ENCODE data around the gene DHDH.

Gene DHDH

DNA sequence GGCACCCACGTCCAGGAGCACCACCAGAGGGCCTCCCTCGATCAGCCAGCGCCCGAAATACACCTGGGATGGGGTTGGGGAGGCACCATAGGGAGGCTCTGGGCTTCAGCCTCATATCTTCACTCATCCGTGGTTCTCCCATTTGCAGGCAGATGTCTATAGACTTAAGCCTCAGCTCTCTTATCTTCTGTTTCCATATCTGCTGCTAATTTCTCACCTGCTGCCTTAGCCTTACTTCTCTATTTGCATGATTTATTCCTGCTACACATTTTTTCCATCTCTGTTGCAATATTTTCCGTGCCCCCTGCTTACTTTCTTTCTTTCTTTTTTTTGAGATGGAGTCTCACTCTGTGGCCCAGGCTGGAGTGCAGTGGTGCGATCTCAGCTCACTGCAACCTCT lies 53.8 kb downstream of the DHDH start:
- Histone ChIP-seq H3K4me1 (ENCODE audit: control insufficient read depth, insufficient read depth, low read length) (peaks cover 7% of the 10 kb centered on the region; the same call in 1 of the 2 replicates), H3K9me3 (ENCODE audit: control insufficient read depth, insufficient read depth, low read length) (no peaks in the 10 kb centered on the region), H3K4me3 (ENCODE audit: low read depth, low read length) (no peak overlapping the region), H3K9ac (ENCODE audit: low read depth, low read length) (no peak overlapping the region), H3K27me3 (ENCODE audit: control insufficient read depth, insufficient read depth, low read length) (no peaks in the 10 kb centered on the region), H3K27ac (ENCODE audit: low read depth, low read length) (no peak overlapping the region), H3K36me3 (ENCODE audit: control insufficient read depth, insufficient read depth, low read length) (peaks cover 52% of the 10 kb centered on the region)

DNA sequence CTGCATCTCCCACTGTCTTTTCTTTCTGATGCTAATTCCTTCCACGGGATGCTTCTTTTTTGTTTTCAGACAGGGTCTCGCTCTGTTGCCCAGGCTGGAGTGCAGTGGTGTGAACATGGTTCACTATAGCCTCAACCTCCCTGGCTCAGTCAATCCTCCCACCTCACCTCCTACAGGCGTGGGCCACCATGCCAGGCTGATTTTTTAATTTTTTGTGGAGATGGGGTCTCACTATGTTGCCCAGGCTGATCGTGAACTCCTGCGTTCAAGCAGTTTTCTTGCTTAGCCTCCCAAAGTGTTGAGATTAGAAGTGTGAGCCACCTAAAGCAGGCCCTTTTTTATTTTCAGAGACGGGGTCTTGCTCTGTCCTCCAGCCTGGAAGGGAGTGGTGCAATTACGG lies 54.8 kb downstream of the DHDH start:
- Histone ChIP-seq H3K4me3 (ENCODE audit: low read depth, low read length) (no peak overlapping the region), H3K36me3 (ENCODE audit: control insufficient read depth, insufficient read depth, low read length) (peaks cover 49% of the 10 kb centered on the region), H3K4me1 (ENCODE audit: control insufficient read depth, insufficient read depth, low read length) (peaks cover 7% of the 10 kb centered on the region; the same call in 1 of the 2 replicates), H3K9me3 (ENCODE audit: control insufficient read depth, insufficient read depth, low read length) (no peaks in the 10 kb centered on the region), H3K27ac (ENCODE audit: low read depth, low read length) (no peak overlapping the region), H3K9ac (ENCODE audit: low read depth, low read length) (no peak overlapping the region), H3K27me3 (ENCODE audit: control insufficient read depth, insufficient read depth, low read length) (no peaks in the 10 kb centered on the region)

DNA sequence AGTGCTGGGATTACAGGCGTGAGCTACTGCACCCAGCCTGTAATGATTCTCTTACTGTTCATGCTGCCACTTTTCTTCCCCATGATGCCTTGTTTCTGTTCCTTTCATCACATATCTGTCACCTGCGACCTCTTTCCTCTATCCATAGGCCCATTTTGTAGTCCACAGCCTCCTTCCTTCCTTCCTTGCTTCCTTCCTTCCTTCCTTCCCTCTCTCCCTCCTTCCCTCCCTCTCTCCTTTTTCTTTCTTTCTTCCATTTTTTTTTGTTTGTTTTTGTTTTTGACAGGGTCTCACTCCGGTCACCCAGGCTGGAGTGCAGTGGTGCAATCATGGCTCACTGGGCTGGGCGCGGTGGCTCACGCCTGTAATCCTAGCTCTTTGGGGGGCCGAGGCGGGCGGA lies 55.4 kb downstream of the DHDH start:
- peaks cover 49% of the 10 kb centered on the region for H3K36me3 ChIP-seq (ENCODE audit: control insufficient read depth, insufficient read depth, low read length)
- no peak overlapping the region for H3K9ac ChIP-seq (ENCODE audit: low read depth, low read length)
- H3K4me3 ChIP-seq (ENCODE audit: low read depth, low read length) = no peak overlapping the region
- H3K27me3 ChIP-seq (ENCODE audit: control insufficient read depth, insufficient read depth, low read length) = no peaks in the 10 kb centered on the region
- peaks cover 7% of the 10 kb centered on the region; the same call in 1 of the 2 replicates for H3K4me1 ChIP-seq (ENCODE audit: control insufficient read depth, insufficient read depth, low read length)
- no peak overlapping the region for H3K27ac ChIP-seq (ENCODE audit: low read depth, low read length)
- no peaks in the 10 kb centered on the region for H3K9me3 ChIP-seq (ENCODE audit: control insufficient read depth, insufficient read depth, low read length)

DNA sequence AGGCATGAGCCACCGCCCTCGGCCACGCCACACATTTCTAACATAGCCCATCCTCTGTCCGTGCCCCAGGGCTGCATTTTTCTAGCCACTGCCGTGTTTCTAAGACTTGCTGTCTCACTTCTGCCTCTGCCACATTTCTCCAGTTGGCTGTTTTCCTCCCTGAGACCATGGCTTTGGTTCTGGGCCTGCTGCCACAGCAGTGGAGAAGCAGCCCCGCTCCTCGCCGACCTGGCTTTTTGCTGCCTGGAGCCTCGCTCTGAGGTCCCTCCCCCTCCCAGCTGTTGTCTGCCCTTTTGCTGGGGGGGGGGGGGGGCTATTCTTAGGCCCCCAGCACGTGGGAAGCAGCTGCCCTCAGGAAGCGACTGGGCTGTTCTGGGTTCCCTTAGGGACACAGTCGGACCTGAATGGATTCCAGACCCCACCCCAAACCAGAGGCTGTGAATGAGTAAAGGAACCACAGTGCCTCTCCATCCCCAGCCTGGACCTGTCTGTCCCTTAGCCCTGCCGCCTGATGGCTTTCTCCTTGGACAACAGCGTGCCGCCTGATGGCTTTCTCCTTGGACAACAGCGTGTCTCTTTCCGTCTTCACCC lies 56.3 kb downstream of the DHDH start:
- Histone ChIP-seq H3K36me3 (ENCODE audit: control insufficient read depth, insufficient read depth, low read length) (peaks cover 48% of the 10 kb centered on the region), H3K27ac (ENCODE audit: low read depth, low read length) (no peak overlapping the region), H3K4me3 (ENCODE audit: low read depth, low read length) (no peak overlapping the region), H3K27me3 (ENCODE audit: control insufficient read depth, insufficient read depth, low read length) (no peaks in the 10 kb centered on the region), H3K4me1 (ENCODE audit: control insufficient read depth, insufficient read depth, low read length) (peaks cover 7% of the 10 kb centered on the region; the same call in 1 of the 2 replicates), H3K9me3 (ENCODE audit: control insufficient read depth, insufficient read depth, low read length) (no peaks in the 10 kb centered on the region), H3K9ac (ENCODE audit: low read depth, low read length) (no peak overlapping the region)

DNA sequence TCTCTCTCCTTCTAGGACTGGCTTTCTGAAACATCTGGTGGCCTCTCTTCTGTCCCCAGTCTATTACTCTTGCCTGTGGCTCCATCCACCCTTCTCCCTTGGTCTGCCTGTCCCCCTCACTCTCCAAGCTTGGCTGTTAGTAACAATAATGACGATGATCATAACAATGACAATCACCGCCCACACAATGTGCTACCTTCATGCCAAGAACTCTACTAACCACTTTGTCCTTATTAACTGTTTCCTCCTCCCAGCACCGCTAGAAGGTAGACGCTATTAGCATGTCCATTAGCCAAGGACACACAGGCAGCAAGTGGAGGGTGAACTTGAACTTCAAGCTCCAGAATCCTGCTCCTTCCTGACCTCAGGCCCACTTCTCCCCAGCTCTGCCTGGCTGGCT lies 56.9 kb downstream of the DHDH start:
- no peak overlapping the region for H3K4me3 ChIP-seq (ENCODE audit: low read depth, low read length)
- peaks cover 42% of the 10 kb centered on the region for H3K36me3 ChIP-seq (ENCODE audit: control insufficient read depth, insufficient read depth, low read length)
- H3K9ac ChIP-seq (ENCODE audit: low read depth, low read length) = no peak overlapping the region
- H3K9me3 ChIP-seq (ENCODE audit: control insufficient read depth, insufficient read depth, low read length) = no peaks in the 10 kb centered on the region
- no peaks in the 10 kb centered on the region for H3K27me3 ChIP-seq (ENCODE audit: control insufficient read depth, insufficient read depth, low read length)
- H3K4me1 ChIP-seq (ENCODE audit: control insufficient read depth, insufficient read depth, low read length) = peaks cover 7% of the 10 kb centered on the region; the same call in 1 of the 2 replicates
- H3K27ac ChIP-seq (ENCODE audit: low read depth, low read length) = no peak overlapping the region

DNA sequence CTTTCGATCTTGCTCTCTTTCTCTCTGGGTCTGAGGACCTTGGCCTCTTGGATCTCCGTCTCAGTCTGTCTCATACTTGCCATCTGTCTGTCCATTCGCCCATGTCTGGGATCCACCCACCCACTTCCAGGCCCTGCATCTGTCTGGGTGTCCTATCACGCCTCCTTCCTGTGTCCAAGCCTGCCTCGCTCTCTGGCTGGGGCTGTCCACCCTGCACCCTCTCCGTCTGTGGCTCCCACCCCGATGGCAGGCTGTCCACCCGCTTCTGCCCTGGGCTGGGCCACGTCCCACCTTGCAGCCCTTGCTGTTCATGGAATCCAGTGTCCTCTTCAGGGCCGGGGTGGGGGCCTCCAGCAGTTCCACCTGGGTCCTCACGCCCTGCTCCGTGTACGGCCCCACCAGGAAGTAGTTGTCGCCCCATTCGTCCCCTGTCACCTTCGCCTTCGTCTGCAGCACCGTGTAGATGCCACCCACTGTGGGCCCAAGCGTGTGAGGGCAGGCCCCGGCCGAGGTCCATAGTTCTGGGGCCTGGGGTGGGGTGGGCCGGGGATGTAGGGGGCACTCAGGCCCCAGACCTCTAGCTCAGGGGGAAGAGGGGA lies 57.6 kb downstream of the DHDH start:
- H3K36me3 ChIP-seq (ENCODE audit: control insufficient read depth, insufficient read depth, low read length) = peaks cover 35% of the 10 kb centered on the region
- H3K4me3 ChIP-seq (ENCODE audit: low read depth, low read length) = no peak overlapping the region
- no peaks in the 10 kb centered on the region for H3K27me3 ChIP-seq (ENCODE audit: control insufficient read depth, insufficient read depth, low read length)
- no peaks in the 10 kb centered on the region for H3K9me3 ChIP-seq (ENCODE audit: control insufficient read depth, insufficient read depth, low read length)
- H3K27ac ChIP-seq (ENCODE audit: low read depth, low read length) = no peak overlapping the region
- H3K9ac ChIP-seq (ENCODE audit: low read depth, low read length) = no peak overlapping the region
- H3K4me1 ChIP-seq (ENCODE audit: control insufficient read depth, insufficient read depth, low read length) = peaks cover 7% of the 10 kb centered on the region; the same call in 1 of the 2 replicates

DNA sequence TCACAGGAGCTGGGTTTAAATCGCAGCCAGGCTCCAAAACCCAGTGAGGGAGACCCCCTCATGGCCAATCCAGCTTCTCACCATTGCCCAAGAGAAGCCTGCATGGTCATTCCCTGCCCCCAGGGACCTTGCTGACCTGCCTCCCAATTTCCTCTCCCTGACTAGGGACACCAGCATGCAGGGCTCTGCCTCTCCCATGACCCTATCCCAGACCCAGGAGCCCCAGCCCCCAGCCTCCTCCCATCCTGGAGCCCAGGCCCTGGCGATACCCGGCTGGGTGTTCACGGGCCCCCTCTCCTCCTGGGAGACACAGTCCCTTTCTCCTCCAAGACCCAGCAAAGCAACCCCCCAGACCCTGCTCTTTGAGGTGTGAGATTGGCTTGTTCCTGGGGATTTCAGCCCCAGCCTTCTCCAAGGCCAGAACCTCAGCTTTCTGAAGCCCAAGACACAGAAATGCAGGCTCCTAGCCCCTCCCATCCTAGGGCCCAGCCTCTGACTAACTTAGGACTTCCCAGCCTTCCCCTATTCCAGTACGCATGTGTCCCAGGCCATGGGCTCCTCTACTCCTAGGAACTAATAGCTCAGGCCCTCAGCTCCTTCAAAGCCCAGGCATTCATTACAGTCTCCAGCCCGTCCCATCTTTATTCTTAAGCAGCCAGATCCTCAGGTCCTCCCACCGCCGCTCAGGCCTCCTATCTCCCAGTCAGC lies 58.5 kb downstream of the DHDH start:
- peak overlapping the region; percentile 79 for H3K4me3 ChIP-seq (ENCODE audit: low read depth, low read length)
- peak overlapping the region; percentile 33; the same call in 1 of the 2 replicates for H3K9ac ChIP-seq (ENCODE audit: low read depth, low read length)
- peak overlapping the region; percentile 85 for H3K27ac ChIP-seq (ENCODE audit: low read depth, low read length)
- H3K27me3 ChIP-seq (ENCODE audit: control insufficient read depth, insufficient read depth, low read length) = no peaks in the 10 kb centered on the region
- no peaks in the 10 kb centered on the region for H3K9me3 ChIP-seq (ENCODE audit: control insufficient read depth, insufficient read depth, low read length)
- peaks cover 7% of the 10 kb centered on the region; the same call in 1 of the 2 replicates for H3K4me1 ChIP-seq (ENCODE audit: control insufficient read depth, insufficient read depth, low read length)
- peaks cover 26% of the 10 kb centered on the region for H3K36me3 ChIP-seq (ENCODE audit: control insufficient read depth, insufficient read depth, low read length)

DNA sequence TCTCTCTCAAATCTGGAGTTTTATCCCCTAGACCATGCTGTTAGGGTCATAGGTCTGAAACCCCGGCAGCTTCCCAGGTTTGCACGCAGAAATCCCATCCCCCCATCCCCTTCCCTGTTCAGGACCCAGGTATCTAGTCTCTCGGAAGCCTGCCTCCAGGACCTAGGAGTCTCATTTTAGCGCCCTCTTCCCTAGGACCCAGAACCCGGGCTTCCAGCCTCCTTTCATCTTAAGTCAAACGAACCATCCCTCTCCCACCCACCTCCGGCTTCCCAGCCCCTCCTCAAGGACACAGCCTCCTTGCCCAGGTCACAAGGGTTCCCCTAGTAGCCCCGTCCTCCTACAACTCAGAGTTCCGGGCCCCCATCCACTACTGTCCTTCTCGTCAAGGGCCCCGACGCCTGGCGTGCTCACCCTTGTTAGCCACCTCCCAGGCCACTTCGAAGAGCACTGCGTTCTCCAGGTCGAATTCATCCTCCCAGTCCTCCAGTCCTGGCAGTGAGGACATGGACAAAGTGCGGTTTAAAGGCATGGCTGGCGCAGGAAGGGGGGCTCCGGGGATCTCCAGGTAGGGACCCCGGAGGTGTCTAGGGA lies 59.2 kb downstream of the DHDH start:
- Histone ChIP-seq H3K27ac (ENCODE audit: low read depth, low read length) (peak overlapping the region; percentile 85), H3K36me3 (ENCODE audit: control insufficient read depth, insufficient read depth, low read length) (peaks cover 23% of the 10 kb centered on the region), H3K27me3 (ENCODE audit: control insufficient read depth, insufficient read depth, low read length) (no peaks in the 10 kb centered on the region), H3K9ac (ENCODE audit: low read depth, low read length) (peak overlapping the region; percentile 58; the same call in 1 of the 2 replicates), H3K4me3 (ENCODE audit: low read depth, low read length) (peak overlapping the region; percentile 79), H3K9me3 (ENCODE audit: control insufficient read depth, insufficient read depth, low read length) (no peaks in the 10 kb centered on the region), H3K4me1 (ENCODE audit: control insufficient read depth, insufficient read depth, low read length) (peaks cover 7% of the 10 kb centered on the region; the same call in 1 of the 2 replicates)

DNA sequence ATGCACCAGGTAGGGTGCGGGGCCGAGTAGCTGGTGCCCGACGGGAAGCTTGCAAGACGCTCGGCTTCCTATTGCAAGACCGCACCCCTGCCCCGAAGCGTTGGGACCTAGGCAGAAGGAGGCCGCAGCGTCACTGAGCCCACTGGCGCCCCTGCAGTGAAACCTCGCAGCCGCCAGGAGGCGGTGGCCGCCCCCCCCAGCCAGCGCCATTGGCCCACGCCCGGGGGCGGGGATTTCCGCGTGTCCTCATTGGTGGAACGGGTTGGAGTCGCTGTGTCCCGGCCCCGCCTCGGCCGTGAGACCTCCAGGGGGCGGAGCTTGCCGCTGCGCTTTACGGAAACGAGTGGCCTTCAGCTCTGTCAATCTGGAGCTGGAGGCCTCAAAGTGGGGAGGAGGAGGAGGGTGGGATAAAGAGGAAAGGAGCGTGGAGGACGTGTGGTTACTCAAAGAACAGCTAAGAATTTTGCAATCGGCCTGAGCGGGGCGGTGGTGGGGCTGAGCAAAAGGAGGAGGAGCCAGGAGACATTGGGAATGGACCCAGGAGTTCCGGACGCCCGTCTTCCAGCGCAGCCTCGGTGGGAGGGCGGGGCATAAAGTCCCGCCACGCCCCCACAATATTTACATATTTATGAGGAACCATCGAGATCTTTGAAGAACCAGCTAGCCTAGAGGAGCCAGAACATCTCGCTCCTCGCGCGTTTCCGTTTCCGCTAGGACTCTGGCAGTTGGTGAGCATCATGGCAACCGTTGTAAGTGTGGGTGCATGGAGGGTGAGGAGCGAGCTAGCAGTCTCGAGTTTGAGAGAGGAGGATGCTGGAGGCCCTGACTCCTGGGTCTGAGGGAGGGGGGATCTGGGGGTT lies 59.9 kb downstream of the DHDH start, which contains the start of the genes GYS1 and RUVBL2:
TSS of gene GYS1 (minus strand) at position 135 of the 860 bp plus-strand sequence. CDS start 197 bp downstream, outside the sequence.
TSS of gene RUVBL2 (plus strand) at position 713 of the 860 bp plus-strand sequence. CDS start at position 738, 25 bp downstream.
- H3K4me1 ChIP-seq (ENCODE audit: control insufficient read depth, insufficient read depth, low read length) = peaks cover 7% of the 10 kb centered on the region; the same call in 1 of the 2 replicates
- peak within 1 kb of the TSS; percentile 85 for H3K27ac ChIP-seq (ENCODE audit: low read depth, low read length)
- no peaks in the 10 kb centered on the region for H3K9me3 ChIP-seq (ENCODE audit: control insufficient read depth, insufficient read depth, low read length)
- peak within 1 kb of the TSS; percentile 58 for H3K9ac ChIP-seq (ENCODE audit: low read depth, low read length)
- peak within 1 kb of the TSS; percentile 81 for H3K4me3 ChIP-seq (ENCODE audit: low read depth, low read length)
- H3K27me3 ChIP-seq (ENCODE audit: control insufficient read depth, insufficient read depth, low read length) = no peaks in the 10 kb centered on the region
- H3K36me3 ChIP-seq (ENCODE audit: control insufficient read depth, insufficient read depth, low read length) = peaks cover 18% of the 10 kb centered on the region

DNA sequence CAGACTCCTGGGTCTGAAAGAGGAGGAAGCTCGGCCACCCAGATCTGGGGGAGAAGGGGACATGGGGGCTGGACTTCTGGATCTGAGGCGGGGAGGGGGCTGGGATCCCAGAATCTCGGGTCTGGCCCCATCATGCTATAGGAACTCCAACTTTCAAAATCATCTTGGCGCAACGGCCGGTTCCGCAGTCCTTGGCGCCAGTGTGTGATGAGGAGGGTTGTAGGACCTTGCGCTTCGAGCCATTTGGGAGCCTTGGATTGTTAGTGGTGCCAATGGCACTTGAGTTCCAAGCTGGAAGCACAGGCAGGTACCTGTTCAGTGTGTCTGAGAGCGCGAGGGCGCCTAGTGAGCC lies 60.5 kb downstream of the DHDH start:
- Histone ChIP-seq H3K4me1 (ENCODE audit: control insufficient read depth, insufficient read depth, low read length) (peaks cover 7% of the 10 kb centered on the region; the same call in 1 of the 2 replicates), H3K4me3 (ENCODE audit: low read depth, low read length) (peak overlapping the region; percentile 81), H3K27ac (ENCODE audit: low read depth, low read length) (peak overlapping the region; percentile 82)

More for the DNA sequence above, 60.5 kb downstream of the DHDH start:
- Histone ChIP-seq H3K9ac (ENCODE audit: low read depth, low read length) (peak overlapping the region; percentile 37), H3K27me3 (ENCODE audit: control insufficient read depth, insufficient read depth, low read length) (no peaks in the 10 kb centered on the region), H3K9me3 (ENCODE audit: control insufficient read depth, insufficient read depth, low read length) (no peaks in the 10 kb centered on the region), H3K36me3 (ENCODE audit: control insufficient read depth, insufficient read depth, low read length) (peaks cover 12% of the 10 kb centered on the region; the same call in 1 of the 2 replicates)
